HG02588 (cell line): ENCODE measurements around the gene GIMAP8.
A peak's percentile ranks its signal among the peaks of the same experiment; 100 is the strongest.

Source experiments
- ATAC-seq: cut with Tn5 transposase; IDR thresholded peaks from one replicate; pipeline ENCODE4 v1.9.1; 2021; ENCODE audit warnings: mild to moderate bottlenecking, moderate library complexity; ENCODE audit not compliant: unreplicated experiment

GIMAP8 gene

GRCh38 chr7:150450491-150451001, at the start of gene GIMAP8:
Gene GIMAP8, plus strand, starts transcription at chr7:150450630. Its CDS starts 16,069 bp downstream, at chr7:150466699.
- no peak for ATAC-seq

GRCh38 chr7:150400788-150401423, 49.5 kb upstream of the GIMAP8 start:
- ATAC-seq = peak; percentile 4

GRCh38 chr7:150401424-150401790, 49.0 kb upstream of the GIMAP8 start:
- ATAC-seq = peak; percentile 27

- ATAC-seq = no peak
Observed at GRCh38 chr7:150401861-150402631, 48.4 kb upstream of the GIMAP8 start.

- no peak for ATAC-seq
Observed at GRCh38 chr7:150402671-150403321, 47.6 kb upstream of the GIMAP8 start.

- ATAC-seq = no peak
Observed at GRCh38 chr7:150403376-150404171, 46.9 kb upstream of the GIMAP8 start.

- no peak for ATAC-seq
Observed at GRCh38 chr7:150404172-150404804, 46.1 kb upstream of the GIMAP8 start.

GRCh38 chr7:150404805-150405583, 45.4 kb upstream of the GIMAP8 start:
- peak; percentile 49 for ATAC-seq

GRCh38 chr7:150405584-150406311, 44.7 kb upstream of the GIMAP8 start:
- ATAC-seq = no peak

- no peak for ATAC-seq
Observed at GRCh38 chr7:150406312-150406566, 44.2 kb upstream of the GIMAP8 start.

- ATAC-seq = peak; percentile 49
Observed at GRCh38 chr7:150406567-150407421, 43.6 kb upstream of the GIMAP8 start.

GRCh38 chr7:150407588-150408392, 42.6 kb upstream of the GIMAP8 start:
- ATAC-seq = no peak

GRCh38 chr7:150408393-150409299, 41.8 kb upstream of the GIMAP8 start:
- ATAC-seq = no peak

- ATAC-seq = no peak
Observed at GRCh38 chr7:150409300-150410030, 41.0 kb upstream of the GIMAP8 start.

GRCh38 chr7:150410131-150410530, 40.3 kb upstream of the GIMAP8 start:
- ATAC-seq = no peak
